Fibroblast of mammary gland (primary cell): ENCODE measurements around the gene ITGA11.

Source experiments
- DNase-seq: peaks from one replicate; pipeline ENCODE4 v3.0.0-alpha.2; 2010; ENCODE audit warnings: low read depth
- H3K4me3 ChIP-seq: 2 replicates; pipeline ENCODE4 v1.5.1; 2011; ENCODE audit warnings: low read depth, mild to moderate bottlenecking, low read length, moderate library complexity; ENCODE audit not compliant: control insufficient read depth
- TF ChIP-seq, protein P1 (sequence below): conservative IDR thresholded peaks from 2 replicates; pipeline ENCODE4 v1.5.1; 2011; ENCODE audit warnings: low read depth, low read length, inconsistent platforms; ENCODE audit not compliant: control insufficient read depth, insufficient read depth

Gene ITGA11

DNA sequence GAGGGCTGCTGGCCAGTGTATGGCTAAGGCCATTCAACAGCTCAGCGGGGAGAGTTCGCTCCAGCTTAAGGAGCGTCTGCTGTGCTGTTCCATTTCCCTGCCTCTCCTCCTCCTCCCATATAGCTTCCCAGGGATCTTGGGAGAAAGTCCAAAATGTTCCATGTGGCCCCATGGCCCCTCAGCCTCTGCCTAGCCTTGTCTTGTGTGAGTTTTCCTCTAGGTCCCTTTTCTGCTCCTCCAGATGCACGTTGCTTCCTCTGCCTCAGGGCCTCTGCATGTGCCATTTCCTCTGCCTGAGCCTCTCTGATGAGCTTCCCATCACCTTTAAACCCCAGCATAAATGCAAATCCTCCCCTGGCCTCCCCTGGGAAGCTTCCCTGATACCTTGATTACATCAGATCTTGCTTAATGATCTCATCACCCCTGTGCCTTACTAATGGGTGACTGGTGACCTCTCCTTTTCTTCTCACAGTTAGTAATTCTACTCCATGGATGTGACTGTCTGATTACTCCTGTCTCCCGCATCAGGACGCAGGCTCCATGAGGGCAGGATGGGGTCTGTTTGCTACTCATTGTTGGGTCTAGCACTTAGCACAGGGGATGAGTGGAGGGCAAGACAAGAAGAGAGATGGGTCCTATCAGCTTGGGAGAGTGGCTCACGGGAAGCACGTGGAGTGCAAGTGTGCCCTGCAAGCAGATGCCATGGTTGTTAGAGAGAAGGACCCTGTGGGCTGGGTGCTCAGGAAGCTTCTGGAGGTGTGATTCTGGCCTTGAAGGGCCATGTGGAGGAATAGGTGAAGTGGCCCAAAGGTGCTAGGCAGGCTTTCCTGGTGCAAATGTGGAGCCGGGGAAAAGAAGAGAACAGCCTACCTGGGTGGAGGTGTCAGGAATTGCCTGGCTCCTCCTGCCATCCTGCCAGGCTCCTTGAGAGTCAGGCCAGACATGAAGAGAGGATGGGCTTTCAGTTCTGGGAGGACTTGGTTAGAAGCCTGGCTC is 23.8 kb downstream of the ITGA11 start:
- no peak for DNase-seq
- H3K4me3 ChIP-seq: no peak overlapping the region
- TF ChIP-seq, protein P1, sequence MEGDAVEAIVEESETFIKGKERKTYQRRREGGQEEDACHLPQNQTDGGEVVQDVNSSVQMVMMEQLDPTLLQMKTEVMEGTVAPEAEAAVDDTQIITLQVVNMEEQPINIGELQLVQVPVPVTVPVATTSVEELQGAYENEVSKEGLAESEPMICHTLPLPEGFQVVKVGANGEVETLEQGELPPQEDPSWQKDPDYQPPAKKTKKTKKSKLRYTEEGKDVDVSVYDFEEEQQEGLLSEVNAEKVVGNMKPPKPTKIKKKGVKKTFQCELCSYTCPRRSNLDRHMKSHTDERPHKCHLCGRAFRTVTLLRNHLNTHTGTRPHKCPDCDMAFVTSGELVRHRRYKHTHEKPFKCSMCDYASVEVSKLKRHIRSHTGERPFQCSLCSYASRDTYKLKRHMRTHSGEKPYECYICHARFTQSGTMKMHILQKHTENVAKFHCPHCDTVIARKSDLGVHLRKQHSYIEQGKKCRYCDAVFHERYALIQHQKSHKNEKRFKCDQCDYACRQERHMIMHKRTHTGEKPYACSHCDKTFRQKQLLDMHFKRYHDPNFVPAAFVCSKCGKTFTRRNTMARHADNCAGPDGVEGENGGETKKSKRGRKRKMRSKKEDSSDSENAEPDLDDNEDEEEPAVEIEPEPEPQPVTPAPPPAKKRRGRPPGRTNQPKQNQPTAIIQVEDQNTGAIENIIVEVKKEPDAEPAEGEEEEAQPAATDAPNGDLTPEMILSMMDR: no peak

- TF ChIP-seq, protein P1: no peak
- DNase-seq: peak; percentile 38
- H3K4me3 ChIP-seq: no peak overlapping the region
These were observed 24.6 kb downstream of the ITGA11 start for GRCh38 chr15:68407141-68407885.

DNA sequence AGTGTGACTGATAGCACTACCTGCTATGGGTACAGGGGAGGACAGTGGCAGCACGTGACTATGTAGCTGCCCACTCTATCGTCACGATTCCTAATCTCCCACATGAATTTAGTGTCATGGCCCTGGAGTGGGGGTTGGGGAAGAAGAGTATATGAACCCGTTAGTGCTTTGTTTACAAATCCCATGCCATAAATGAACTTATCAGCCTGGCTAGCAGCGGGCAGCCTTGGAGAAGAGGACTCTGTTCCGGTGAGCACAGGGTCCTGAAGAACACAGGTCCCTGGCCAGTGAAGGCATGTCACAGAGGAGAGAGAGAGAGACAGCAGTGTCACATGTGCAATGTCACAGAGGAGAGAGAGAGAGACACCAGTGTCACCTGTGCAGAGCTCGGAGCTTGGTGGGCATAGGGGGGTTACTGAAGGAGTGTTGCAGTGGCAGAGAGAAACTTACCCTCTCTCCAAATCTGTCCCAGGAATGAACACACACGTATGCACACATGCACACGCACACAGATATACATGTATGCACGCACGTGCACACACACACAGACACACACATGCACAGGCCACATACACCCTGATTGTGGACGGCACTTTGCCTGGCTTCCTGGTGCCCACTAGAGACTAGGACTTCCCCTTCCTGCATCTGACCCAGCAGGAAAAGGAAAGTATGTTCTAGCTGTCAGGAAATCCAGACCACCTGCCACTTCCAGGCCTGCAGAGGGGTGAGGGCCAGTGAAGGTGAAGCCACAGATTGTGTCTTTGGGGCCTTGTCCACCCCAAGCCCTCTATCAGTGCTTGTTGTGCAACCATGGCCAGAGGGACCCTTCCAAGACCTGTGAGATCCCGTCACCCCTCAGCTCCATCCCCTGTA is 26.3 kb downstream of the ITGA11 start:
- H3K4me3 ChIP-seq: no peak overlapping the region
- TF ChIP-seq, protein P1: no peak
- DNase-seq: no peak

DNA sequence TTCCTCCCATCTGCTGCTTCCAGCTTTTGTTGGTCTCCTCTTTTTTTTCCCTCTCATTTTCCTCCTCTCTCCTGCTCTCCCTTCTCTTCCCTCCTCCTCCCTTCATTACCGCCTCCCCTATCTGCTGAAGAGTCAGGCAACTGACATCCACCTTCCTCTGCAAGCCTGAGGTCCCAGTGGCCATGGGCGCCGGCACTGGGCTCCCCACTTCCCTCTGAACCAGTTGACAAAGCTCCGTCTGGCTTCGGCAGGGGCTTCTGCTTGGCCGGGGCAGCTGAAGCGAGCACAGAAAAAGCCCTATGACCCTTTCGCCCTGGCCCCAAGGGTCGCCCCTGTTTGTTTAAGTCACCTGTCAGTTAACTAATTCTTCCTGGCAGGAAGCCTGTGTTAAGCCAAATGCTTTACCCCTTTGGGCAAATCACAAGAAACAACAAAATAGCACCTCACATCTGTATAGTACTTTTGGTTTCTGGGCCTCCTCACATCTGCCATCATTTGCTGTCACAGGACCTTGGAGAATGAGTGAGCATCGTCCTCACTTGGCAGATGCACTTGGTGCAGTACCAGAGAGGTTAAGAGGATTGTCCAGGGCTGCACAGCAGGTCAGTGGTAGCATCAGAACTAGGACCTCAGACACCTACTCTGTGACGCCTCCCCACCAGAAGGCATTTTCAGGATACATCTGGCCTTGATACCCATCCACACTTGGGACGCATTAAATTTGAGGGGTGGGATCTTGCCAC is 27.7 kb downstream of the ITGA11 start:
- TF ChIP-seq, protein P1: no peak
- no peak overlapping the region for H3K4me3 ChIP-seq
- DNase-seq: no peak

DNA sequence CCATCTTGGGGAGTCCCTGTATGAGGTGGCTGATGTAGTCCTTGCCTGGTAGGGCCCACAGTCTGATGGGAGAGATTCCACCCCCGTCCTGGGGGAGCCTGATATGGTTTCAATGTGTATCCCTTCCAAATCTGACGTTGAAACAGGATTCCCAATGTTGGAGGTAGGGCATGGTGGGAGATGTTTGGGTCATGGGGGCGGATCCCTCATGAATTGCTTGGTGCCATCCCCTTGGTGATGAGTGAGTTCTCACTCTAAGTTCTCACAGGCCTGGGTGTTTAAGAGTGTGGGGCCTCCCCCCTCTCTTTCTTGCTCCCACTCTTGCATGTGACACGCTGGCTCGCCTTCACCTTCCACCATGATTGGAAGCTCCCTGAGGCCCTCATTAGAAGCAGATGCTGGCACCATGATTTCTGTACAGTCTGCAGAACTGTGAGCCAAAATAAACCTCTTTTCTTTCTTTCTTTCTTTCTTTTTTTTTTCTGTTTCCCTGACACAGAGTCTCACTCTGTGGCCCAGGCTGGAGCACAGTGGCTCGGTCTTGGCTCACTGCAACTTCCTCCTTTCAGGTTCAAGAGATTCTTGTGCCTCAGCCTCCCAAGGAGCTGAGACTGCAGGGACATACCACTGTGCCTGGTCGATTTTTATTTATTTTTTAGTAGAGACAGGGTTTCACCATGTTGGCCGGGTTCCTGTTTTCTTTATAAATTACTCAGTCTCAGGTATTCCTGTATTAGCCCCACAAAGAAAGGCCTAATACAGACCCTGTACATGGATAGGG is 28.6 kb downstream of the ITGA11 start:
- TF ChIP-seq, protein P1: no peak
- no peak overlapping the region for H3K4me3 ChIP-seq
- DNase-seq: no peak
